Measurements from ENCODE around the gene HMG20B.
"Not testable (repeated sequence)": the region's sequence is repeated elsewhere in the genome, so short reads cannot be mapped to it uniquely, and the experiment has no call there.

Gene HMG20B

DNA sequence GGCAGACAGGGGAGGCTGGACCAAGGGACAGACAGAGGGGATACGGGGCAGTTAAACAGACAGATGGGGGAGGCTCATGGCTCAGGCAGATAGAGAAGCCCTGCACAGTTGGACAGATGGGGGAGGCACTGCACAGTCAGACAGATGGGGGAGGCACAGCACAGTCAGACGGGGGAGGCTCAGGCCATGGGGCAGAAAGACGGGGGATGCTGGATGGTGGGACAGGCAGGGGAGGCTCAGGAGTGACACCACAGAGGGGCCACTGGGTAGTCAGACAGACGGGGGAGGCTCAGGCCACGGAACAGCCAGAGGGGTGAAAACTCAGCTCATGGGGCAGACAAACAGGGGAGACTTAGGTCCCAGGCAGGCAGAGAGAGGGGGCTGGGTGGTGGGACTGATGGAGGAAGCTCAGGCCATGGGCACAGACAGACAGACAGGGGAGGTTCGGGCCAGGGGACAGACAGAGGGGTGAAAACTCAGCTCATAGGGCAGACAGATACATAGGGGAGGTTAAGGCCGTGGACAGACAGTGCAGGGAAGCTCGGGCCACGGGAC lies 16.2 kb upstream of the HMG20B start:
- no peak for DNase-seq (ENCODE audit: low read depth)

DNA sequence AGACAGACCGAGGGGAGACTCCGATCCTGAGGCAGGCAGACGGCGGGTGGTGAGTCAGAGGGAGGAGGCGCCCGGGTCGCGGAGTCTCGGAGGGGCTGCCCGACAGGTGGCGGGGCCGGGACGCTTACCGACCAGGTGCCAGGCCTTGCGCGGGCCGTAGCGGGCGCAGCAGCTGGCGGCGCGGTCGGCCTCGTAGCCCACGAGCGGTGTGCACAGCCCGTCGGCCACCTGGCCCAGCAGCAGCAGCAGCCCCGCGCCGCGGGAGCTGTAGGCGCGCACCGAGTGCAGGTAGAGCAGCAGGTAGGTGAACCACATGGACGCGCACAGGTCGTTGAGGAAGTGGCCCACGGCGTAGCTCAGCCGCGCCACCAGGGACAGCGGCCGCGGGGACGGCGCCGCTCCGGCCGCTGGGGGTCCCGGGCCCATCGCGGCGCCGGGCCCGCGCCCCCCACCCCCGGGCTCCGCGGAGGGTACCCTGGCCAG lies 15.7 kb upstream of the HMG20B start:
- no peak for DNase-seq (ENCODE audit: low read depth)

DNA sequence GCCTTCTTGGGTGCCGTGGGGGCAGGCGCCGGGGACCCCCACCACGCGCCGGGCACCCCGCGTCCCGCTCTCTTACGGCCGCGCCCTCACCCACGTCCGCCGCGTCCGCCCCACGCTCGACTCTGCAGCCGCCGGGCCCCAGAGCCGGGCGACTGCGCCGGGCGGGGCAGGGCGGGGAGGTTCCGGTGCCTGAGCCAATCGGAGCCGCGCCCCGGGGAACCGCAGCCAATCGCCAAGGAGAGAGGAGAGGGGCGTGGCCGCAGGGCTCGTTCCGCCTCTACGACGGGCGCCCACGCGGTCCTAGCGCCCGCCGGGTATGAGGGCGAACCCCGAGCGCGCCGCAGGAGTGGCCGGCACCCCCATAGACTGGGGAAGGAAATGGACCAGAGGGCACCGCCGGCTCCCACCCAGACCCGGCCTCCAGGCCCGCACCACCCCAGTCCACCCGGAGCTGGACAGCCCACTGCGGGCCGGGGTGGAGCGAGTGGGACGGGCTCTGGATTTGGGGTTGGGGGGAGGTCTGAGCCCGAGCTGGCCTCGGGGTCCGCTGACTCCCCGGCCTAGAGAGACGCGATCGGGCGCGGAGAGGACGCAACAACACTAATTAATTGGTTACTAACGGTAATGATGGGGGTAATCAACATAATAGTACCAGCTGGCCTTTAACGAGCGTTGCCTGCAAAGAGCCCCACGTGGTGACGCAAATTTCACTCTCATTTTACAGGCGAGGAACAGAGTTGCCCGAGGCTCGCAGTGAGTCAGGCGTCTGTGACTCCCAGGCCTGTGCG lies 15.1 kb upstream of the HMG20B start, which contains the start of gene MFSD12:
Gene MFSD12 (minus strand): TSS at position 126 of the 788 bp plus-strand sequence. CDS start 183 bp downstream, outside the sequence.
- DNase-seq (ENCODE audit: low read depth) = peak; percentile 76

DNA sequence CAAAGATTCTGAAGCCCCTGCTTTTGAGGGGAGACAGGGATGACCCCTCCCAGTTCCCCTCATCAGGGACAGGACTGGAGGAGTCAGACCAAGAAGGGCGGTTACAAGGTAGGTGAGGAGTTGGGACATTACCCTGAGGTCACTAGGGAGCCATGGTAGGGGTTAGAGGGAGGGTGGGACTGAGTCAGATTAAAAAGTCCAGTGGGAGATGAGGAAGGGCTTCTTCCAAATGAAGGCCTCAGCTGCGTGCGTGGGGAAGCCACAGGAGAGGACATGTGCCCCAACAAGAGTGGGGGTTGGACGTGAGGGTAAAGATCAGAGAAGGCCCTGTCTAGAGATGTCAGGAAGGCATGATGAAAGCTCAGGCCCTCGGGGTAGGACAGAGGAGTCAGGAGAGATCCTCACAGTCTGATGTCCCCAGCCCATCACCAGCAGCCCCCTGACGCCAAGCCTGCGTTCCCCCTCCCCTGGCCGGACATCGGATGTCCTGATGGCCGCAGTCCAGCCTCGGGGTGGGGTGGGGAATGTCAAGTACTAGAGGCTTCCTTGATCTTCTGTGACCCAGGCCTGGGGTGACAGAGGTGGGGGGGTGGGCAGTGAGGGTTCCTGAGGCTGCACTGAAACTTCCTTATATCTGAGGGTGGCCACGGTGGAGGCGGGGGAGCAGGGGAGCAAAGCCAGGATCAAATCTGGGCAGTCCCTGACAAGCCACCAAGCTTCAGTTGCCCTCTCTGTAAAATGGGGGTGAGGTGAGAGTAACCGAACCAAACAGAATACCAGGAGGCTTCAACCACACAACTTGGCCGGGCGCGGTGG lies 8.8 kb upstream of the HMG20B start:
- no peak for DNase-seq (ENCODE audit: low read depth)

GRCh38 chr19:3565139-3565538 lies 7.6 kb upstream of the HMG20B start:
- no peak for DNase-seq (ENCODE audit: low read depth)

DNA sequence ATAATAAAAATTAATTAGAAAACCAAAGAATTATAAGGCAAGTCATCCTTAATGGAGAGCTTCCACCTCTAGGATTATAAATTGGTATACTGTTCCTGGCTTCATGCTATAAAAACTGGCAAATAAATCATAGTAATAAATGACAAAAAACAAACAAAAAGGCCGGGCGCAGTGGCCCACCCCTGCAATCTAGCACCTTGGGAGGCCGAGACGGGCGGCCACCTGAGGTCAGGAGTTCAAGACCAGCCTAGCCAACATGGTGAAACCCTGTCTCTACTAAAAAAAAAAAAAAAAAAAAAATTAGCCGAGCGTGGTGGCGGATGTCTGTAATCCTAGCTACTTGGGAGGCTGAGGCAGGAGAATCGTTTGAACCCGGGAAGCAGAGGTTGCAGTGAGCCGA lies 2.7 kb upstream of the HMG20B start:
- DNase-seq (ENCODE audit: low read depth) = not testable (repeated sequence)

GRCh38 chr19:3570606-3571011 lies 2.1 kb upstream of the HMG20B start:
- no peak for DNase-seq (ENCODE audit: low read depth)

- peak; percentile 98 for DNase-seq (ENCODE audit: low read depth)
Measured at GRCh38 chr19:3572132-3572854, 451 bp upstream of the HMG20B start.

- DNase-seq (ENCODE audit: low read depth) = no peak
Measured at GRCh38 chr19:3573162-3573857, 566 bp downstream of the HMG20B start.

DNA sequence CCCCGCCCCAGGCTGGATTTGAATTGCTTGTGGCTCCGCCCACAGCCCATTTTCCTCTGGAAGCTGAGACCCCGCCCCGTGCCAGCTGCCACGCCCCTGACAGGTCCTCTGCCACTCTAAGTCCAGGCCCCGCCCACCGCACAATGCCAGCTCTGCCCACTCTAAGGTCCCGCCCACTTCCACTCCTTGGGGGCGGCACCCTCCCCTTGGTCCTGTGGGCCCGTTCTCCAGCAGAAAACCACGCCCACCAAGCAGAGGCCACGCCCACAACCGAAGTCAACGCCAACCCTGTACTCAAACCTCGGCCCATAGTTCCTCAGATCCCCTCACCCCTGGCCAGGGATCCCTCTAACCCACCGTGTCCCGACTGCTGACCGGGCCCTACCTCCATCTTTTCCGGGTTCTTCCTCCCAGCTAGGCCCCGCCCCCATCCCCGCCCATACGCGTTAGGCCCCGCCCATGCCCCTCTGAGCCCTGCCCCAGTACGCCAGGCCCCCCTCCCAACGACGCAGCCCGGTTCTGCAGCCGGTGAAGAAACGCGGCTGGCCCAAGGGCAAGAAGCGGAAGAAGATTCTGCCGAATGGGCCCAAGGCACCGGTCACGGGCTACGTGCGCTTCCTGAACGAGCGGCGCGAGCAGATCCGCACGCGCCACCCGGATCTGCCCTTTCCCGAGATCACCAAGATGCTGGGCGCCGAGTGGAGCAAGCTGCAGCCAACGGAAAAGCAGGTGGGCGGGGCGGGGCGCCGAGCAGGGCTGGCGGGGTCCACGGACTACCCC lies 1.3 kb downstream of the HMG20B start:
- peak; percentile 77 for DNase-seq (ENCODE audit: low read depth)

GRCh38 chr19:3575260-3575741 lies 2.6 kb downstream of the HMG20B start:
- DNase-seq (ENCODE audit: low read depth) = no peak

- DNase-seq (ENCODE audit: low read depth) = no peak
Measured at GRCh38 chr19:3575949-3576673, 3.4 kb downstream of the HMG20B start.

DNA sequence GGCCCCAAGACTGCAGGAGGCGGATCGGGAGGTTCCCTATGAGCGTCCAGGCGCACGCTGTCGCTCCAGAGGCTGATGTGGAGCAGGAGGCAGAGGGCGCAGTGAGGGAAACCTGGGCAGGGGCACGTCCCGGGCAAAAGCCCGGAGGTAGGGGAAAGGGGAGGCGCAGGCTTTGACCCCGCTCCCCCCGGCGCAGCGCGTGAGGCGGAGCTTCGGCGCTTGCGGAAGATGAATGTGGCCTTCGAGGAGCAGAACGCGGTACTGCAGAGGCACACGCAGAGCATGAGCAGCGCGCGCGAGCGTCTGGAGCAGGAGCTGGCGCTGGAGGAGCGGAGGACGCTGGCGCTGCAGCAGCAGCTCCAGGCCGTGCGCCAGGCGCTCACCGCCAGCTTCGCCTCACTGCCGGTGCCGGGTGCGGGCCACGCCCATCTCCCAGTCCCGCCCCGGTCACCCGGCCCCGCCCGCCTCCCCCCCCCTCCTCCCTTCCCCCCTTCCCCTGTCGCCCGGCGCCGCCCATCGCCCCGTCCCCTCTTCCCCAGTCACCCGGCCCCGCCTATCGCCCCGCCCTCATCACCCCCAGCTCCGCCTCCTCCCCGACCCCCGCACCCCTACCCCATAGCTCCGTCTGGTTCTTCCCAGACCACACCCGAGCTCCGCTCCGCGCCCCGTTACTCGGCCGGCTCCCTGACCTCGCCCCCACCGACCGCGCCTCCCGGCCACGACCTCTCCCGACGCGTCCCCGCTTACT lies 4.1 kb downstream of the HMG20B start:
- DNase-seq (ENCODE audit: low read depth) = no peak

GRCh38 chr19:3577723-3578344 lies 5.1 kb downstream of the HMG20B start:
- DNase-seq (ENCODE audit: low read depth) = no peak

DNA sequence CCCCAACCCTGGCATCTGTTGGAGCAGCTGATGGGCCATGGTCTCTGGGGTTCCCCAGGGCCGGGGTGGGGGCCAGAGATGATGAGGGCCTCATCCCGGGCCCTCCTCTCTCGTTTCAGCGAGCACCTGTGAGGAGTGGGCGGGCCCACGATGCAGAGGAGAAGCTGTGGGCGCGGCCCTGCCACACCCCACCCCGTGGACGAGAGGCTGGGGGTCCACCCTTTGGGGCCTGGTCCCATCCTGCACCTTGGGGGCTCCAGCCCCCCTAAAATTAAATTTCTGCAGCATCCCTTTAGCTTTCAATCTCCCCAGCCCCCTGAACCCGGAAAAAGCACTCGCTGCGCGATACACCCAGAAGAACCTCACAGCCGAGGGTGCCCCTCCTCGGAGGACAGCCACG lies 5.6 kb downstream of the HMG20B start:
- no peak for DNase-seq (ENCODE audit: low read depth)

DNA sequence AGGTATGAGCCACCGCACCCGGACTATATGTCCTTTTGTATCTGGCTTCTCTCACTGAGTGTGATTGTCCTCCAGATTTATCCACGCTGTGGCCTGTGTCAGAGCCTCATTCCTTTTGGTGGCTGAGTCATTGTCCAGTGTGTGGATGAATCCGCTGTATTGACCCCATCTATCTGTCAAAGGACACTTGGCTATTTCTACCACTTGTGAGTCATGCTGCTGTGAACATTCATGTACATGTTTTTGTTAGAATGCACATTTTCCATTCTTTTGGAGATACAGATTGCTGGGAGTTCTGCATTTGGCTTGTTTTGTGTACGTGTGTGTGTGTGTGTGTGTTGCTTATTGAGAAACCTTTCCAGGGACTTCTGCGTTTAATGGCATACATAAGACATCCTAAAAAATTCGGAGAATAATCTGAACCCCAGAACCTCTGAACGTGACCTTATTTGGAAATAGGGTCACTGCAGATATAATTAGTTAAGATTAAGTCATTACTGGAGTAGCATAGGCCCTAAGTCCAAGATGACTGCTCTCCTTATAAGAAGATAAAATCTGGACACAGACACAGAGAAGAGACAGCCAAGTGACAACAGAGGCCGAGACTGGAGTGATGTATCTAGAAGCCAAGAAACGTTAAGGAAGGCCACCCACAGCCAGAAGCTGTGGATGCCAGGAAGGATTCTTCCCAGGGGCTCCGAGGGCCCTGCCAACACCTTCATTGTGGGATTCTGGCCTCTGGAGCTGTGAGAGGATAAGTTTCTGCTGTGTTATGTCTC lies 7.6 kb downstream of the HMG20B start:
- peak; percentile 93 for DNase-seq (ENCODE audit: low read depth)

GRCh38 chr19:3581792-3582191 lies 9.0 kb downstream of the HMG20B start:
- DNase-seq (ENCODE audit: low read depth) = not testable (repeated sequence)

Measured in HS-5 (cell line).